Brain microvascular endothelial cell (primary cell): ENCODE results near the gene TELO2.
A peak's percentile ranks its signal among the peaks of the same experiment; 100 is the strongest.

Source experiments
- DNase-seq: peaks from one replicate; pipeline ENCODE4 v3.0.0-alpha.2; 2020
- H3K27ac ChIP-seq: fragments of 250-450 bp; sonication (Bioruptor Pico); 2 replicates; pipeline ENCODE4 v1.5.1; 2020; ENCODE audit warnings: mild to moderate bottlenecking, moderate library complexity
- H3K27me3 ChIP-seq: fragments of 250-450 bp; sonication (Bioruptor Pico); replicated peaks from 2 replicates; pipeline ENCODE4 v1.5.1; 2020; ENCODE audit warnings: mild to moderate bottlenecking
- H3K36me3 ChIP-seq: fragments of 250-450 bp; sonication (Bioruptor Pico); replicated peaks from 2 replicates; pipeline ENCODE4 v1.5.1; 2020; ENCODE audit warnings: mild to moderate bottlenecking
- H3K4me3 ChIP-seq: 2 replicates; pipeline ENCODE4 v1.5.1; 2011; ENCODE audit warnings: low read depth, mild to moderate bottlenecking, control low read depth, low read length, moderate library complexity
- CTCF ChIP-seq: IDR thresholded peaks from 2 replicates; pipeline ENCODE4 v1.5.1; 2011; ENCODE audit warnings: low read depth, mild to moderate bottlenecking, moderate library complexity, low read length, control low read depth, inconsistent platforms; ENCODE audit errors: missing control alignments
- in situ Hi-C: cut with HindIII; loops from 2 replicates; pipeline ENCODE4 v1.10.0; 2017; ENCODE audit warnings: low sequenced_read_pairs, low pct_ligation_motif_present

The TELO2 gene

DNA sequence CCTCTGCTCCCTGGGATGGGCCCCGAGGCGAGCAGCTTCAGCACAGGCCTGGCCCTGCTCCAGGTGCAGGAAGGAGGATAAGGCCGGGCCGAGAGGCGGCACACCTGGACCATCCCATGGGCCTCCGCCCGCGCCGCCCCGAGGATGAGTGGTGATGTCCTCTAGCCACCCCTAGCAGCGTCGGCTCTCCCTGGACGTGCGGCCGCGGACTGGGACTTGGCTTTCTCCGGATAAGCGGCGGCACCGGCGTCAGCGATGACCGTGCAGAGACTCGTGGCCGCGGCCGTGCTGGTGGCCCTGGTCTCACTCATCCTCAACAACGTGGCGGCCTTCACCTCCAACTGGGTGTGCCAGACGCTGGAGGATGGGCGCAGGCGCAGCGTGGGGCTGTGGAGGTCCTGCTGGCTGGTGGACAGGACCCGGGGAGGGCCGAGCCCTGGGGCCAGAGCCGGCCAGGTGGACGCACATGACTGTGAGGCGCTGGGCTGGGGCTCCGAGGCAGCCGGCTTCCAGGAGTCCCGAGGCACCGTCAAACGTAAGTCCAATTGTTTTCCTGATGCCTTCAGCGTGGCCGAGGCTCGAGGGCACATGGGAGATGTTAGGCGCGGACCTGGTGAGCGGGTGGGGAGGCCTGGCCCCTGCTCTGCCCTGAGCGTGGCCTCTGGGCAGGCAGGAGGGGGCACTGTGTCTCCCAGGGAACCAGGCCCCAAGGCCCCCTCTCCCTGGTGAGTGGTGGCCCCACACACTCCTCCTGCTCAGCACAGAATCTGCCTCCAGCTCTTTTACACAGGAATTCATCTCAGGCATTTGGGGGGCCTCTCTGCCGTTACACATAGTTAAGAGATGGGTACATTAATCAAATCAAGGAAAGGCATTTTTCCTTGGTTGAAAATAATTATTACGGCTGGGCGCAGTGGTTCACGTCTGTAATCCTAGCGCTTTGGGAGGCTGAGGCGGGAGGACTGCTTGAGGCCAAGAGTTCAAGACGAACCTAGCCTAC lies 41.2 kb downstream of the TELO2 start:
- in situ Hi-C loops = no loop called here
- Histone ChIP-seq H3K27me3 (no peaks in the 10 kb centered on the region), H3K36me3 (peaks cover 27% of the 10 kb centered on the region), H3K4me3 (peak overlapping the region; percentile 56), H3K27ac (peak overlapping the region; percentile 53)
- TF ChIP-seq CTCF = no peak
- DNase-seq = no peak

DNA sequence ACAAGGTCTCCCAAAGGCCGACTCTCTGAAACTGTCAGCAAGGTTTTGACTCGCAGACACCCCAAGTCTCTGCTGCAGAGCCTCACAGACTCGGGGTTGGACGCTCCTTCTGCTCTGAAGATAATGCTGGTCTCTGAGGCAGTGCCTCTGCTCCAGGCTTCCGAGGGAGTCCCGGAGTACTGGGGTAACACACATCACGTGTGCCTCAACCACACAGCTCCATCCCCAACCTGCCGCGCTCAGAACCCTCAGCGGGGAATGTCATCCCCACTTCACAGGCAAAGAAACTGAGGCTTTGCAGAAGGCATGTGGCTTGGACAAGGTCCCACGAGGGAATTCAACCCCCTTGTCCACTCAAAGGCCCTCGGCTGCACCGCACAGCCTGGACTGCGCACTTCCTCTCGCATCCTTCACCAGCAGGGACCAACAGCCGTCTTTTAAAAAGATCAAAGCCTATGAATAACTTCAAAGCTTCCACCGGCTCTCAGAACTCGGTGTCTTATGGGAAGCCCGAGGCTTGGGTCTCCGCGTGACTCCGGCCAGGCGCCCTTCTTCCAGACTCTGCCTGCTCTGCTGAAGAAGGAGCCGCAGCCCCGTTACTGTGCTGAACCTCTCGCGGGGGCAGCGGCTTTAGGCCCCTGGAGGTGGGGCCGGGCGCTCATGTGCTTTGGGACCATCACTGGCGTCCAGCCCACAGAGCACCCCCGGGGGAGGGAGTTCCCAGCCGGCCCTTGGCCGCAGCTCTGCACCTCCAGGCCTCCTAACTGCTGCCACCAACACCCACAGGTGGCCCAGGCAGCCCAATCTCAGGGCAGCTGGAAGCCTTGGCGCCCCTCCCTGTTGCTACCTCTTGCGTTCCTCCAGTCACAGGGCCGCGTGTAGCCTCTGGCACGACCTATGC lies 42.5 kb downstream of the TELO2 start:
- no peak for TF ChIP-seq CTCF
- in situ Hi-C loops = no loop called here
- Histone ChIP-seq H3K36me3 (peaks cover 36% of the 10 kb centered on the region), H3K27ac (no peak overlapping the region), H3K27me3 (no peaks in the 10 kb centered on the region), H3K4me3 (peak overlapping the region; percentile 56)
- no peak for DNase-seq

GRCh38 chr16:1536601-1537000 lies 43.4 kb downstream of the TELO2 start:
- Histone ChIP-seq H3K27ac (no peak overlapping the region), H3K4me3 (no peak overlapping the region), H3K36me3 (peaks cover 40% of the 10 kb centered on the region), H3K27me3 (no peaks in the 10 kb centered on the region)
- DNase-seq = no peak
- no peak for TF ChIP-seq CTCF
- in situ Hi-C loops = no loop called here

GRCh38 chr16:1537138-1537577 lies 44.0 kb downstream of the TELO2 start:
- TF ChIP-seq CTCF = no peak
- Histone ChIP-seq H3K27ac (no peak overlapping the region), H3K27me3 (no peaks in the 10 kb centered on the region), H3K4me3 (no peak overlapping the region), H3K36me3 (peaks cover 45% of the 10 kb centered on the region)
- DNase-seq = no peak
- in situ Hi-C loops = no loop called here

DNA sequence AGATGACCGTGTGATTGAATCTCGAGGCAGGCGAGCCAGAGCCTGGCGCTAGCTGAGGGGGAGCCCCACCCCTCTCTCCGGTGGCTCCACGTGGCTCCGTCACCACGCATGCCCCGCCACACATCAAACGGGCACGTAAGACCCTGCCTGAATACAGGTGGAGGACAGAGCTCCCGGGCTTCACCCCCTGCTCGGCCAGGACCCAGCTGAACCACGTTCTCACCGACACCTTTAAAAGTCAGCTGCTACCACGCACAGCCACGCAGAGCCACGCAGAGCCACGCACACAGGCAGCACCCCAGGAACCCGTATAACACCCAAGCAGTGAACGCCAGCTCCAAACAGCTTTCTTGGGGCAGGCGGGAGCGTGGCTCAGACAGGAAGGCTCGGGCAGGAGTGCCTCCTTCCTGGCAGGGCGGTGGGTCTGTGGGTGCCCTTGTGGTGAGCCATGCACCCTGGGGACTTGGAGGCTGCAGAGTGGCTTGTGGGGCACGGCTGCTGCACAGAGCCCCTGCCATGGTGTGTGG lies 44.7 kb downstream of the TELO2 start:
- in situ Hi-C loops = no loop called here
- no peak overlapping the region for H3K27ac ChIP-seq
- H3K36me3 ChIP-seq = peaks cover 46% of the 10 kb centered on the region
- DNase-seq = no peak
- no peak overlapping the region for H3K4me3 ChIP-seq
- no peaks in the 10 kb centered on the region for H3K27me3 ChIP-seq
- TF ChIP-seq CTCF = no peak
